SK-N-SH (cell line): ENCODE measurements around the gene HAGHL. TPM values are rescaled to one million over a fixed set of nuclear protein-coding genes. Genes with fewer than 3 reads are reported as not detected.

Experiments used
- CTCF ChIA-PET: fragments of 300-600, 350-600 bp; formaldehyde crosslinking; extraction: SDS; loops from one replicate; lab custom pipeline; 2021; lab: Yijun Ruan, JAX
- POLR2A ChIA-PET: fragments of 350-600 bp; sonication (Branson Sonifier 250); formaldehyde crosslinking; extraction: SDS; loops from one replicate; lab custom pipeline; 2020; ENCODE audit warnings: antibody characterized with exemption, inconsistent platforms; lab: Yijun Ruan, JAX
- DNase-seq: peaks from one replicate; pipeline ENCODE4 v3.0.0; 2012
- H2AFZ ChIP-seq: fragments of 200-600 bp; sonication (generic); 2 replicates; pipeline ENCODE4 v1.8.1; 2016; ENCODE audit warnings: antibody characterized with exemption, mild to moderate bottlenecking, low read depth
- H3F3A ChIP-seq: fragments of 200-600 bp; sonication (generic); replicated peaks from 2 replicates; pipeline ENCODE3; 2016; ENCODE audit warnings: antibody characterized with exemption, mild to moderate bottlenecking; ENCODE audit not compliant: insufficient read depth
- H3K27ac ChIP-seq, 2 experiments: fragments of 200-500 bp in 1 of 2; fragments of 200-600 bp in 1 of 2; sonication (Bioruptor generic) in 1 of 2; sonication (generic), shearing (Covaris generic) in 1 of 2; 2 replicates each; pipeline versions ENCODE4 v1.5.1 to v1.6.1; 2014 to 2016; ENCODE audit warnings: low read depth in 2 of 2, inconsistent platforms in 1 of 2, low read length in 1 of 2, mild to moderate bottlenecking in 1 of 2, mixed read lengths in 1 of 2
- H3K27me3 ChIP-seq: fragments of 200-600 bp; sonication (generic), shearing (Covaris generic); 2 replicates; pipeline ENCODE4 v1.6.1; 2016; ENCODE audit warnings: mixed run types; ENCODE audit not compliant: insufficient read depth
- H3K36me3 ChIP-seq, 2 experiments: fragments of 200-500 bp in 1 of 2; fragments of 200-600 bp in 1 of 2; sonication (Bioruptor generic) in 1 of 2; sonication (generic) in 1 of 2; replicated peaks in 1 of 2; 2 replicates each; pipeline versions ENCODE3 to v1.5.1; 2014 to 2016; ENCODE audit warnings: low read length in 1 of 2, mild to moderate bottlenecking in 1 of 2; ENCODE audit not compliant: insufficient read depth in 2 of 2, control insufficient read depth in 1 of 2
- H3K4me1 ChIP-seq, 2 experiments: fragments of 200-500 bp in 1 of 2; fragments of 200-600 bp in 1 of 2; sonication (Bioruptor generic) in 1 of 2; sonication (generic), shearing (Covaris generic) in 1 of 2; 2 replicates each; pipeline versions ENCODE4 v1.5.1 to v1.6.1; 2014 to 2016; ENCODE audit warnings: low read depth in 1 of 2, low read length in 1 of 2, mixed run types in 1 of 2; ENCODE audit not compliant: insufficient read depth in 2 of 2, control insufficient read depth in 1 of 2
- H3K4me2 ChIP-seq: fragments of 200-600 bp; sonication (generic), shearing (Covaris generic); 2 replicates; pipeline ENCODE4 v1.6.1; 2017; ENCODE audit warnings: mixed run types
- H3K4me3 ChIP-seq, 2 experiments: fragments of 200-500 bp in 1 of 2; fragments of 200-600 bp in 1 of 2; sonication (Bioruptor generic) in 1 of 2; sonication (generic), shearing (Covaris generic) in 1 of 2; 2 replicates each; pipeline versions ENCODE4 v1.5.1 to v1.8.1; 2014 to 2016; ENCODE audit warnings: low read depth in 2 of 2, inconsistent platforms in 1 of 2, low read length in 1 of 2, mild to moderate bottlenecking in 1 of 2, mixed read lengths in 1 of 2, moderate library complexity in 1 of 2
- H3K79me2 ChIP-seq: fragments of 200-600 bp; sonication (generic); 2 replicates; pipeline ENCODE4 v1.8.1; 2017; ENCODE audit warnings: mild to moderate bottlenecking; ENCODE audit not compliant: insufficient read depth
- H3K9ac ChIP-seq: fragments of 200-600 bp; sonication (generic); 2 replicates; pipeline ENCODE4 v1.6.1; 2017; ENCODE audit warnings: mixed run types
- H3K9me2 ChIP-seq: fragments of 200-600 bp; sonication (generic); 2 replicates; pipeline ENCODE4 v1.6.1; 2017; ENCODE audit warnings: mixed run types
- H3K9me3 ChIP-seq: fragments of 200-600 bp; sonication (generic); 2 replicates; pipeline ENCODE4 v1.6.1; 2017; ENCODE audit warnings: mixed run types, mild to moderate bottlenecking, moderate library complexity
- H4K20me1 ChIP-seq: fragments of 200-600 bp; sonication (generic); 2 replicates; pipeline ENCODE4 v1.6.1; 2017; ENCODE audit warnings: mild to moderate bottlenecking, mixed run types; ENCODE audit not compliant: insufficient read depth
- ELF1 ChIP-seq: IDR thresholded peaks from 2 replicates; pipeline ENCODE4 v1.4.0; 2012
- EP300 ChIP-seq, 2 experiments: IDR thresholded peaks; 2 replicates each; pipeline versions ENCODE4 v1.4.0 to v1.6.1; 2012; ENCODE audit warnings: borderline replicate concordance in 1 of 2, low read depth in 1 of 2, low read length in 1 of 2
- EZH2phosphoT487 ChIP-seq: fragments of 200-600 bp; sonication (generic); IDR thresholded peaks from 2 replicates; pipeline ENCODE4 v1.6.1; 2017; ENCODE audit warnings: low read depth, mixed run types, mild to moderate bottlenecking, antibody characterized with exemption, moderate library complexity, borderline replicate concordance
- GABPA ChIP-seq: IDR thresholded peaks from 2 replicates; pipeline ENCODE4 v1.4.0; 2012; ENCODE audit warnings: low read depth, mild to moderate bottlenecking
- MXI1 ChIP-seq: IDR thresholded peaks from 2 replicates; pipeline ENCODE4 v1.6.1; 2012; ENCODE audit warnings: mild to moderate bottlenecking, low read depth, low read length, improper control_type of control experiment
- NFIC ChIP-seq: IDR thresholded peaks from 2 replicates; pipeline ENCODE4 v1.4.0; 2012; ENCODE audit warnings: borderline replicate concordance
- PBX3 ChIP-seq: IDR thresholded peaks from 2 replicates; pipeline ENCODE4; 2012
- RCOR1 ChIP-seq: fragments of 150-350 bp; IDR thresholded peaks from 2 replicates; pipeline ENCODE4 v1.6.1; 2017; ENCODE audit warnings: antibody characterized with exemption, low read length
- RFX5 ChIP-seq: IDR thresholded peaks from 2 replicates; pipeline ENCODE4 v1.6.1; 2012; ENCODE audit warnings: mild to moderate bottlenecking, improper control_type of control experiment, low read length
- SMC3 ChIP-seq: IDR thresholded peaks from 2 replicates; pipeline ENCODE4 v1.6.1; 2012; ENCODE audit warnings: low read depth, low read length, improper control_type of control experiment
- TCF12 ChIP-seq: IDR thresholded peaks from 2 replicates; pipeline ENCODE4 v1.4.0; 2012
- TEAD4 ChIP-seq: IDR thresholded peaks from 2 replicates; pipeline ENCODE4 v1.4.0; 2012; ENCODE audit warnings: mild to moderate bottlenecking, borderline replicate concordance; ENCODE audit not compliant: insufficient read depth
- USF1 ChIP-seq: IDR thresholded peaks from 2 replicates; pipeline ENCODE4 v1.4.0; 2012; ENCODE audit warnings: low read depth, borderline replicate concordance
- WGBS: methylation state at CpG from one replicate; pipeline ENCODE4 v1.1.6; 2017; ENCODE audit warnings: low lambda C conversion rate; 5-methylcytosine and 5-hydroxymethylcytosine counted together
- polyA plus RNA-seq, 3 experiments: library from polyadenylated mRNA; depleted of rRNA; stranded (reverse); fragments of >200 nt; gene quantifications; 2 replicates each; pipeline ENCODE4 v1.2.3, GENCODE V29; 2012

HAGHL gene
- polyA plus RNA-seq, 1 of the 3 experiments (the other 2 are of a cell fraction), result 65.5 TPM

DNA sequence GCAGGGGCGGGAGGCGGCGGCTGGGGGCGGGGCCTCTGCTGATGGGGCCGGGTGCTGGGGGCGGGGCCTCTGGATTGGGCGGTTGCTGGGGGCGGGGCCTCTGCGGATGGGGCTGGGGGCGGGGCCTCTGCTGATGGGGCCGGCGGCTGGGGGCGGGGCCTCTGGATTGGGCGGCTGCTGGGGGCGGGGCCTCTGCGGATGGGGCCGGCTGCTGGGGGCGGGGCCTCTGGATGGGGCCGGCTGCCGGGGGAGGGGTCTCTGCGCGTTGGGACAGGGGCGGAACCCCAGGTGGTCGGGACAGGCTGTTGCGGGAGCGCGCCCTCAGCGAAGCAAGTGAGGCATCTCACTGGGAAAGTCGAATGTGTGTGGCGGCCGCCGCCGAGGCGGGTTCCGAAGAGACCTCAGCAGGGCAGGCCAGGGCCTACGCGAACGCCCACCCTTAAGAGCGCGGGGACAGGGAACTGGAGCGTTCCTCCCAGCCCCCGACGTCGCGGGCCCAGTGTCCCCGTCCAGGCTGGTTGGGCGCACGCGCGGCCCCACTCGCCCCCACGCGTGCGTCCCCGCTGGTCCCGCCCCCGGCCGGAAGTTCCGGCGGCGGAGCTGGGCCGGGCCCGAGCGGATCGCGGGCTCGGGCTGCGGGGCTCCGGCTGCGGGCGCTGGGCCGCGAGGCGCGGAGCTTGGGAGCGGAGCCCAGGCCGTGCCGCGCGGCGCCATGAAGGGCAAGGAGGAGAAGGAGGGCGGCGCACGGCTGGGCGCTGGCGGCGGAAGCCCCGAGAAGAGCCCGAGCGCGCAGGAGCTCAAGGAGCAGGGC, 46.9 kb upstream of the HAGHL start, which contains the start of gene STUB1 (continued):
- TF ChIP-seq PBX3 (peak; percentile 22; the same call in 1 of the 2 replicates), ELF1 (no peak), EZH2phosphoT487 (no peak), TEAD4 (no peak), GABPA (peak; percentile 79), USF1 (no peak), RFX5 (no peak), MXI1 (peak; percentile 28; the same call in 1 of the 2 replicates), RCOR1 (no peak), SMC3 (no peak), TCF12 (no peak), NFIC (no peak)

DNA sequence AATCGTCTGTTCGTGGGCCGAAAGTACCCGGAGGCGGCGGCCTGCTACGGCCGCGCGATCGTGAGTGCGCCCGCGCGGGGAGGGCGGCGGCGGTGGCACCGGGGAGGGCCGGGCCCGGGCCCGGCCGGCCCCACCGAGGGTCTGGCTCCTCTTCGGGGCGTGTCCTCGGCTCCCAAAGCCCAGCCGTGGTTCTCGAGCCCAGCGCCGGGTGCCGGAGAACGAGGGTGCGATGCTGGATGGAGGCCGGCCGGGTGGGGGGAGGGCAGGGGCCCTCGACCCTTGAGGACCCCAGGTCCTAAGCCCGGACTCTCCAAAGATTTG, 46.3 kb upstream of the HAGHL start:
- Histone ChIP-seq H3K9me3 (no peaks in the 10 kb centered on the region), H3K9me2 (no peaks in the 10 kb centered on the region), H3F3A (peaks cover 10% of the 10 kb centered on the region), H2AFZ (no peak overlapping the region), H3K9ac (peak overlapping the region; percentile 80), H3K4me1 (peaks cover 8 to 51% of the 10 kb centered on the region in 2 experiments; a peak in 2 of 4 replicates), H4K20me1 (peaks cover 23% of the 10 kb centered on the region), H3K36me3 (peaks cover 13 to 30% of the 10 kb centered on the region in 2 experiments), H3K27me3 (no peaks in the 10 kb centered on the region), H3K4me2 (peak overlapping the region; percentile 90), H3K27ac (peak overlapping the region; percentile 86 to 98; a peak in 3 of 4 replicates), H3K79me2 (peaks cover 37% of the 10 kb centered on the region), H3K4me3 (peak overlapping the region; percentile 78 to 96)
- ChIA-PET CTCF (interaction anchor here (0.8 to 3.8 kb wide), 9 partner anchors 9 to 92 kb away, joined by 3 to 20 read pairs (median 4); partner anchors contain the start of genes ANTKMT, METRN, RHOT2 and WDR24), POLR2A (interaction anchor here (0.9 to 2.2 kb wide), 5 partner anchors 9 to 40 kb away, joined by 3 to 12 read pairs (median 4); partner anchors contain the start of genes RHOT2, WDR24 and WDR90)
- DNase-seq, result no peak
- no peak for TF ChIP-seq EP300 (IDR thresholded peaks at IDR 0.05; ENCODE audit: borderline replicate concordance in 1 of 2, low read depth in 1 of 2, low read length in 1 of 2)
- TF ChIP-seq PBX3, result no peak
- WGBS, result 33% methylated on average over 1 of the region's 38 CpGs
